ENCODE results near the gene UPP2.

GRCh38 chr2:158174956-158175355, 73.3 kb downstream of the UPP2 start:
- TF ChIP-seq TAF1 (IDR thresholded peaks at IDR 0.05; ENCODE audit: control insufficient read depth, extremely low read depth, insufficient read depth, low read length, severe bottlenecking) (no peak), POLR2A (conservative IDR thresholded peaks at IDR 0.05) (no peak), EP300 (IDR thresholded peaks at IDR 0.05; ENCODE audit: low read length) (no peak), FOXK2 (conservative IDR thresholded peaks at IDR 0.05 in 1 of 2, IDR thresholded peaks at IDR 0.05 in 1 of 2; ENCODE audit: low read depth in 2 of 2) (no peak), CTCF (IDR thresholded peaks at IDR 0.05 in 2 of 3, conservative IDR thresholded peaks at IDR 0.05 in 1 of 3; ENCODE audit: insufficient read depth in 2 of 3, low read depth in 1 of 3, low read length in 3 of 3) (no peak), YBX1 (IDR thresholded peaks at IDR 0.05) (no peak), ZNF140 (CRISPR knock-in tag; IDR thresholded peaks at IDR 0.05) (no peak), NFRKB (IDR thresholded peaks at IDR 0.05; ENCODE audit: low read depth) (no peak), CREB1 (IDR thresholded peaks at IDR 0.05) (no peak), CREB1 (CRISPR knock-in tag; IDR thresholded peaks at IDR 0.05) (no peak), U2AF2 (optimal IDR thresholded peaks at IDR 0.05; ENCODE audit: low read depth, low read length) (no peak), RCOR1 (IDR thresholded peaks at IDR 0.05; ENCODE audit: borderline replicate concordance in 1 of 2, low read depth in 2 of 2, low read length in 2 of 2) (no peak)

All from K562 (cell line).